Liver (tissue), 9 donors: ENCODE data around the gene PNPT1. TPM values are rescaled to one million over a fixed set of nuclear protein-coding genes. Genes with fewer than 3 reads are reported as not detected.

ENCODE experiments used
- DNase-seq: peaks from one replicate; pipeline ENCODE4 v3.0.0-alpha.2; 2017; ENCODE audit warnings: low spot score
- H3K27ac ChIP-seq, 2 donors: one replicate each; pipeline ENCODE4 v1.7.0; 2013; ENCODE audit warnings: inconsistent platforms in 2 of 2, low read length in 2 of 2, control low read depth in 1 of 2, low read depth in 1 of 2, mild to moderate bottlenecking in 1 of 2
- H3K27me3 ChIP-seq, 4 donors: one replicate each; pipeline versions ENCODE4 v1.6.1 to v1.7.0; 2013; ENCODE audit warnings: low read length in 3 of 4, inconsistent platforms in 1 of 4, mild to moderate bottlenecking in 1 of 4, moderate library complexity in 1 of 4; ENCODE audit not compliant: control insufficient read depth in 4 of 4, insufficient read depth in 4 of 4
- H3K36me3 ChIP-seq, 4 donors: one replicate each; pipeline versions ENCODE4 v1.6.1 to v1.7.0; 2013; ENCODE audit warnings: low read length in 3 of 4, mild to moderate bottlenecking in 3 of 4, low read depth in 1 of 4, moderate library complexity in 1 of 4; ENCODE audit not compliant: control insufficient read depth in 4 of 4, insufficient read depth in 3 of 4
- H3K4me1 ChIP-seq, 4 donors: one replicate each; pipeline versions ENCODE4 v1.6.1 to v1.7.0; 2013; ENCODE audit warnings: low read length in 3 of 4, mild to moderate bottlenecking in 3 of 4, moderate library complexity in 1 of 4; ENCODE audit not compliant: control insufficient read depth in 4 of 4, insufficient read depth in 4 of 4
- H3K4me3 ChIP-seq, 3 donors: one replicate each; pipeline versions ENCODE4 v1.6.1 to v1.7.0; 2013; ENCODE audit warnings: low read length in 3 of 3, control low read depth in 1 of 3, low read depth in 1 of 3, mild to moderate bottlenecking in 1 of 3
- H3K9ac ChIP-seq, 2 donors: one replicate each; pipeline ENCODE4 v1.7.0; 2013; ENCODE audit warnings: low read length in 2 of 2, mild to moderate bottlenecking in 2 of 2, moderate library complexity in 2 of 2, control low read depth in 1 of 2, low read depth in 1 of 2
- H3K9me3 ChIP-seq, 4 donors: one replicate each; pipeline versions ENCODE4 v1.6.1 to v1.7.0; 2013; ENCODE audit warnings: low read length in 3 of 4; ENCODE audit not compliant: control insufficient read depth in 4 of 4
- EGR1 ChIP-seq, 2 donors: IDR thresholded peaks; 2 replicates each; pipeline ENCODE4 v1.6.1; 2016 to 2018; ENCODE audit warnings: antibody characterized with exemption in 2 of 2, low read depth in 2 of 2
- FOXA1 ChIP-seq: IDR thresholded peaks from 2 replicates; pipeline ENCODE4 v1.6.1; 2016; ENCODE audit warnings: antibody characterized with exemption
- FOXA2 ChIP-seq: IDR thresholded peaks from 2 replicates; pipeline ENCODE4 v1.6.1; 2016; ENCODE audit warnings: antibody characterized with exemption
- GABPA ChIP-seq, 2 donors: IDR thresholded peaks in 1 of 2; conservative IDR thresholded peaks in 1 of 2; 2 replicates each; pipeline ENCODE4 v1.6.1; 2016; ENCODE audit warnings: antibody characterized with exemption in 2 of 2, mild to moderate bottlenecking in 1 of 2, moderate library complexity in 1 of 2
- HNF4A ChIP-seq, 2 donors: conservative IDR thresholded peaks; 2 replicates each; pipeline ENCODE4 v1.6.1; 2016; ENCODE audit warnings: antibody characterized with exemption in 2 of 2, mild to moderate bottlenecking in 2 of 2
- HNF4G ChIP-seq: IDR thresholded peaks from 2 replicates; pipeline ENCODE4 v1.6.1; 2016; ENCODE audit warnings: antibody characterized with exemption
- JUND ChIP-seq, 2 donors: IDR thresholded peaks; 2 replicates each; pipeline ENCODE4 v1.6.1; 2016; ENCODE audit warnings: antibody characterized with exemption in 2 of 2
- NR2F2 ChIP-seq: IDR thresholded peaks from 2 replicates; pipeline ENCODE4 v1.6.1; 2016; ENCODE audit warnings: antibody characterized with exemption
- RAD21 ChIP-seq, 2 donors: IDR thresholded peaks; 2 replicates each; pipeline ENCODE4 v1.6.1; 2016; ENCODE audit warnings: antibody characterized with exemption in 2 of 2, mild to moderate bottlenecking in 2 of 2
- RXRA ChIP-seq, 2 donors: IDR thresholded peaks; 2 replicates each; pipeline ENCODE4 v1.6.1; 2017 to 2018; ENCODE audit warnings: antibody characterized with exemption in 2 of 2, mild to moderate bottlenecking in 1 of 2
- SP1 ChIP-seq: IDR thresholded peaks from 2 replicates; pipeline ENCODE4 v1.6.1; 2018; ENCODE audit warnings: antibody characterized with exemption, mild to moderate bottlenecking
- TAF1 ChIP-seq: conservative IDR thresholded peaks from 2 replicates; pipeline ENCODE4 v1.6.1; 2016; ENCODE audit warnings: antibody characterized with exemption, mild to moderate bottlenecking
- YY1 ChIP-seq: IDR thresholded peaks from 2 replicates; pipeline ENCODE4 v1.6.1; 2016; ENCODE audit warnings: antibody characterized with exemption, mild to moderate bottlenecking
- WGBS: extraction: QIAGEN DNeasy Blood & Tissue Kit; methylation state at CpG from one replicate; pipeline ENCODE4 v1.1.7; 2013; 5-methylcytosine and 5-hydroxymethylcytosine counted together
- polyA plus RNA-seq, 2 donors: library from polyadenylated mRNA; stranded (reverse) in 1 of 2; unstranded in 1 of 2; fragments of 200-250 nt in 1 of 2; fragments of >200 nt in 1 of 2; fragmentation: Nextera tagmentation in 1 of 2; extraction: Ambion mirVana in 1 of 2; gene quantifications; one replicate each; pipeline versions ENCODE4 v1.2.1 to v1.2.3, GENCODE V29; 2013 to 2015
- total RNA-seq, 2 donors: library from RNA; depleted of rRNA; stranded (reverse); fragments of >200 nt; gene quantifications; one replicate each; pipeline ENCODE4 v1.2.3, GENCODE V29; 2014
- TF ChIP-seq, protein P1 (sequence below): fragments of 150-350 bp; IDR thresholded peaks from 2 replicates; pipeline ENCODE4 v1.5.1; 2017; ENCODE audit warnings: improper control_type of control experiment, low read depth, low read length; ENCODE audit not compliant: missing input control
- TF ChIP-seq, protein P2 (sequence below): IDR thresholded peaks from 2 replicates; pipeline ENCODE4 v1.6.1; 2016; ENCODE audit warnings: antibody characterized with exemption
- TF ChIP-seq, protein P3 (sequence below): IDR thresholded peaks from 2 replicates; pipeline ENCODE4 v1.6.1; 2016; ENCODE audit warnings: antibody characterized with exemption
- TF ChIP-seq, protein P4 (sequence below): IDR thresholded peaks from 2 replicates; pipeline ENCODE4 v1.6.1; 2016; ENCODE audit warnings: antibody characterized with exemption, mild to moderate bottlenecking
- TF ChIP-seq, protein P5 (sequence below): IDR thresholded peaks from 2 replicates; pipeline ENCODE4 v1.6.1; 2016; ENCODE audit warnings: antibody characterized with exemption
- donor health status: healthy.
- donor health status: healthy.
- donor health status: healthy.
- donor health status: healthy.
- donor health status: healthy.

Gene PNPT1
- total and polyA plus RNA-seq, 4 donors: 8.0 to 11.4 (median 8.7) TPM

DNA sequence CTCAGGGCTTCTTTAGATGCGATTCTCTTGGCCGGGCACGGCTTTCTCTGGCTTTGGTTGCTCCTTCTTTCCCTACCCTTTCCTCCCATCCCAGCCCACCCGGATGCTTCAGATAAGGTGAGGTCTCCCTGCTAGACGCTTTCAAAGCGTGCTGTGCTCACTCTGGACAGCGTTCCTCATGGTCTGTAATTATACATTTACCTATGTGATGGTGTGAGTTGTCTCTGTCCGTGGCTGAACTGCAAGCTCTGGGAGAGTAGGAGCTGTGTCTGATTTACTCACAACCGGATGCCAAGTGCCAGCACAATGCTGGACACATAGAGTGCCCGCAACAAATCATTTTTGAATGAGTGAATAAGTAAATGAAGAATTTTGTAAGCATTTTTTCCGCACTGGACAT lies 26.8 kb upstream of the PNPT1 start:
- Histone ChIP-seq H3K4me3 (no peak overlapping the region), H3K9ac (no peak overlapping the region), H3K4me1 (no peaks in the 10 kb centered on the region), H3K9me3 (no peaks in the 10 kb centered on the region), H3K36me3 (no peaks in the 10 kb centered on the region), H3K27me3 (peaks cover 0 to 8% (median 0%) of the 10 kb centered on the region in 4 donors), H3K27ac (no peak overlapping the region)
- TF ChIP-seq EGR1 (IDR thresholded peaks at IDR 0.05; ENCODE audit: low read depth in 2 of 2) (no peak), NR2F2 (no peak), HNF4G (no peak), RAD21 (IDR thresholded peaks at IDR 0.05) (no peak), YY1 (no peak), TAF1 (no peak), GABPA (IDR thresholded peaks at IDR 0.05 in 1 of 2, conservative IDR thresholded peaks at IDR 0.05 in 1 of 2) (no peak), FOXA2 (no peak), RXRA (IDR thresholded peaks at IDR 0.05) (no peak), HNF4A (conservative IDR thresholded peaks at IDR 0.05) (no peak), SP1 (no peak), JUND (IDR thresholded peaks at IDR 0.05) (no peak), FOXA1 (no peak)
- TF ChIP-seq, protein P1, sequence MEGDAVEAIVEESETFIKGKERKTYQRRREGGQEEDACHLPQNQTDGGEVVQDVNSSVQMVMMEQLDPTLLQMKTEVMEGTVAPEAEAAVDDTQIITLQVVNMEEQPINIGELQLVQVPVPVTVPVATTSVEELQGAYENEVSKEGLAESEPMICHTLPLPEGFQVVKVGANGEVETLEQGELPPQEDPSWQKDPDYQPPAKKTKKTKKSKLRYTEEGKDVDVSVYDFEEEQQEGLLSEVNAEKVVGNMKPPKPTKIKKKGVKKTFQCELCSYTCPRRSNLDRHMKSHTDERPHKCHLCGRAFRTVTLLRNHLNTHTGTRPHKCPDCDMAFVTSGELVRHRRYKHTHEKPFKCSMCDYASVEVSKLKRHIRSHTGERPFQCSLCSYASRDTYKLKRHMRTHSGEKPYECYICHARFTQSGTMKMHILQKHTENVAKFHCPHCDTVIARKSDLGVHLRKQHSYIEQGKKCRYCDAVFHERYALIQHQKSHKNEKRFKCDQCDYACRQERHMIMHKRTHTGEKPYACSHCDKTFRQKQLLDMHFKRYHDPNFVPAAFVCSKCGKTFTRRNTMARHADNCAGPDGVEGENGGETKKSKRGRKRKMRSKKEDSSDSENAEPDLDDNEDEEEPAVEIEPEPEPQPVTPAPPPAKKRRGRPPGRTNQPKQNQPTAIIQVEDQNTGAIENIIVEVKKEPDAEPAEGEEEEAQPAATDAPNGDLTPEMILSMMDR: no peak
- TF ChIP-seq, protein P2, sequence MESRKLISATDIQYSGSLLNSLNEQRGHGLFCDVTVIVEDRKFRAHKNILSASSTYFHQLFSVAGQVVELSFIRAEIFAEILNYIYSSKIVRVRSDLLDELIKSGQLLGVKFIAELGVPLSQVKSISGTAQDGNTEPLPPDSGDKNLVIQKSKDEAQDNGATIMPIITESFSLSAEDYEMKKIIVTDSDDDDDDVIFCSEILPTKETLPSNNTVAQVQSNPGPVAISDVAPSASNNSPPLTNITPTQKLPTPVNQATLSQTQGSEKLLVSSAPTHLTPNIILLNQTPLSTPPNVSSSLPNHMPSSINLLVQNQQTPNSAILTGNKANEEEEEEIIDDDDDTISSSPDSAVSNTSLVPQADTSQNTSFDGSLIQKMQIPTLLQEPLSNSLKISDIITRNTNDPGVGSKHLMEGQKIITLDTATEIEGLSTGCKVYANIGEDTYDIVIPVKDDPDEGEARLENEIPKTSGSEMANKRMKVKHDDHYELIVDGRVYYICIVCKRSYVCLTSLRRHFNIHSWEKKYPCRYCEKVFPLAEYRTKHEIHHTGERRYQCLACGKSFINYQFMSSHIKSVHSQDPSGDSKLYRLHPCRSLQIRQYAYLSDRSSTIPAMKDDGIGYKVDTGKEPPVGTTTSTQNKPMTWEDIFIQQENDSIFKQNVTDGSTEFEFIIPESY: no peak
- TF ChIP-seq, protein P3, sequence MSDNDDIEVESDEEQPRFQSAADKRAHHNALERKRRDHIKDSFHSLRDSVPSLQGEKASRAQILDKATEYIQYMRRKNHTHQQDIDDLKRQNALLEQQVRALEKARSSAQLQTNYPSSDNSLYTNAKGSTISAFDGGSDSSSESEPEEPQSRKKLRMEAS: no peak
- TF ChIP-seq, protein P4, sequence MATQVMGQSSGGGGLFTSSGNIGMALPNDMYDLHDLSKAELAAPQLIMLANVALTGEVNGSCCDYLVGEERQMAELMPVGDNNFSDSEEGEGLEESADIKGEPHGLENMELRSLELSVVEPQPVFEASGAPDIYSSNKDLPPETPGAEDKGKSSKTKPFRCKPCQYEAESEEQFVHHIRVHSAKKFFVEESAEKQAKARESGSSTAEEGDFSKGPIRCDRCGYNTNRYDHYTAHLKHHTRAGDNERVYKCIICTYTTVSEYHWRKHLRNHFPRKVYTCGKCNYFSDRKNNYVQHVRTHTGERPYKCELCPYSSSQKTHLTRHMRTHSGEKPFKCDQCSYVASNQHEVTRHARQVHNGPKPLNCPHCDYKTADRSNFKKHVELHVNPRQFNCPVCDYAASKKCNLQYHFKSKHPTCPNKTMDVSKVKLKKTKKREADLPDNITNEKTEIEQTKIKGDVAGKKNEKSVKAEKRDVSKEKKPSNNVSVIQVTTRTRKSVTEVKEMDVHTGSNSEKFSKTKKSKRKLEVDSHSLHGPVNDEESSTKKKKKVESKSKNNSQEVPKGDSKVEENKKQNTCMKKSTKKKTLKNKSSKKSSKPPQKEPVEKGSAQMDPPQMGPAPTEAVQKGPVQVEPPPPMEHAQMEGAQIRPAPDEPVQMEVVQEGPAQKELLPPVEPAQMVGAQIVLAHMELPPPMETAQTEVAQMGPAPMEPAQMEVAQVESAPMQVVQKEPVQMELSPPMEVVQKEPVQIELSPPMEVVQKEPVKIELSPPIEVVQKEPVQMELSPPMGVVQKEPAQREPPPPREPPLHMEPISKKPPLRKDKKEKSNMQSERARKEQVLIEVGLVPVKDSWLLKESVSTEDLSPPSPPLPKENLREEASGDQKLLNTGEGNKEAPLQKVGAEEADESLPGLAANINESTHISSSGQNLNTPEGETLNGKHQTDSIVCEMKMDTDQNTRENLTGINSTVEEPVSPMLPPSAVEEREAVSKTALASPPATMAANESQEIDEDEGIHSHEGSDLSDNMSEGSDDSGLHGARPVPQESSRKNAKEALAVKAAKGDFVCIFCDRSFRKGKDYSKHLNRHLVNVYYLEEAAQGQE: no peak
- TF ChIP-seq, protein P5, sequence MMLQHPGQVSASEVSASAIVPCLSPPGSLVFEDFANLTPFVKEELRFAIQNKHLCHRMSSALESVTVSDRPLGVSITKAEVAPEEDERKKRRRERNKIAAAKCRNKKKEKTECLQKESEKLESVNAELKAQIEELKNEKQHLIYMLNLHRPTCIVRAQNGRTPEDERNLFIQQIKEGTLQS: no peak
- 64% methylated on average over 11 of the region's 11 CpGs for WGBS
- no peak for DNase-seq
